GM12878 (cell line): ENCODE measurements around the gene CNPPD1. TPM values are rescaled to one million over a fixed set of nuclear protein-coding genes. Genes with fewer than 3 reads are reported as not detected.

Experiments used
- ATAC-seq: fragments of 200-7000 bp; cut with Tn5 transposase; 3 replicates; pipeline ENCODE4 v1.9.1; 2020; ENCODE audit warnings: mild to moderate bottlenecking, moderate library complexity
- BruUV-seq: library from RNA; stranded (reverse); fragments of 400-500 nt; replicated peaks from 2 replicates; lab custom pipeline; 2021; lab: Mats Ljungman, UMichigan
- CTCF ChIA-PET: fragments of 300-600 bp; sonication (Branson Sonifier 250); formaldehyde crosslinking; extraction: SDS; loops from one replicate; lab custom pipeline; 2021; ENCODE audit warnings: inconsistent platforms; lab: Yijun Ruan, JAX
- POLR2A ChIA-PET: fragments of 350-600 bp; formaldehyde crosslinking; extraction: SDS; loops from one replicate; lab custom pipeline; 2021; ENCODE audit warnings: inconsistent platforms; lab: Charles Lee
- RAD21 ChIA-PET: fragments of 300-600 bp; sonication (Branson Sonifier 250); formaldehyde crosslinking; loops from one replicate; lab custom pipeline; 2023; ENCODE audit warnings: antibody characterized with exemption; ENCODE audit not compliant: unreplicated experiment; lab: Charles Lee
- SMC1A ChIA-PET: fragments of 300-600 bp; sonication (Branson Sonifier 250); formaldehyde crosslinking; loops from one replicate; lab custom pipeline; 2023; ENCODE audit not compliant: unreplicated experiment, uncharacterized antibody; lab: Charles Lee
- DNase-seq: peaks from one replicate; pipeline ENCODE4 v3.0.0-alpha.2; 2011; ENCODE audit warnings: low read depth, low spot score
- FAIRE-seq: peaks from 3 replicates; lab custom pipeline; 2011; peaks lifted over from hg19 to GRCh38; lab: Jason Lieb, UNC
- H2AFZ ChIP-seq: 2 replicates; pipeline ENCODE4 v1.6.0; 2011; ENCODE audit warnings: low read depth, low read length, control low read depth; ENCODE audit not compliant: control insufficient read depth
- H3K27ac ChIP-seq: 2 replicates; pipeline ENCODE4 v1.5.1; 2011; ENCODE audit warnings: control low read depth; ENCODE audit not compliant: control insufficient read depth, insufficient read depth
- H3K27me3 ChIP-seq, 2 experiments: replicated peaks in 1 of 2; 2 replicates each; pipeline versions ENCODE4 v1.6.0 to v1.6.1; 2011; ENCODE audit warnings: low read length in 1 of 2; ENCODE audit not compliant: control insufficient read depth in 2 of 2, insufficient read depth in 2 of 2
- H3K36me3 ChIP-seq, 2 experiments: 2 replicates each; pipeline ENCODE4 v1.5.1; 2011; ENCODE audit warnings: low read length in 1 of 2; ENCODE audit not compliant: control insufficient read depth in 2 of 2, insufficient read depth in 2 of 2
- H3K4me1 ChIP-seq: 2 replicates; pipeline ENCODE4 v1.6.1; 2011; ENCODE audit warnings: mild to moderate bottlenecking, low read length, moderate library complexity, mixed read lengths; ENCODE audit not compliant: control insufficient read depth, insufficient read depth
- H3K4me2 ChIP-seq: 2 replicates; pipeline ENCODE4 v1.6.0; 2011; ENCODE audit warnings: control low read depth; ENCODE audit not compliant: control insufficient read depth, insufficient read depth
- H3K4me3 ChIP-seq: fragments of 200-600 bp; sonication (generic); 2 replicates; pipeline ENCODE4 v1.5.1; 2016
- H3K79me2 ChIP-seq: 2 replicates; pipeline ENCODE4 v1.6.0; 2011; ENCODE audit warnings: low read length; ENCODE audit not compliant: control insufficient read depth, insufficient read depth
- H3K9ac ChIP-seq: 2 replicates; pipeline ENCODE4 v1.8.0; 2011; ENCODE audit warnings: low read length, control low read depth, mixed read lengths; ENCODE audit not compliant: control insufficient read depth, insufficient read depth
- H3K9me3 ChIP-seq: replicated peaks from 3 replicates; pipeline ENCODE4 v1.5.1; 2011; ENCODE audit warnings: mild to moderate bottlenecking, low read length; ENCODE audit not compliant: control insufficient read depth, insufficient read depth
- H4K20me1 ChIP-seq: 2 replicates; pipeline ENCODE4 v1.6.0; 2011; ENCODE audit not compliant: control insufficient read depth, insufficient read depth
- CBFB ChIP-seq: IDR thresholded peaks from 2 replicates; pipeline ENCODE4 v1.6.1; 2016; ENCODE audit warnings: antibody characterized with exemption, low read depth
- CBX3 ChIP-seq: fragments of 200-600 bp; sonication (generic); IDR thresholded peaks from 2 replicates; pipeline ENCODE4 v1.6.1; 2016; ENCODE audit warnings: low read depth, borderline replicate concordance
- EED ChIP-seq: sonication (generic); IDR thresholded peaks from 2 replicates; pipeline ENCODE4 v1.6.1; 2016; ENCODE audit warnings: antibody characterized with exemption, low read depth
- FOXK2 ChIP-seq: fragments of 450-650 bp; IDR thresholded peaks from 2 replicates; pipeline ENCODE4 v1.6.1; 2017; ENCODE audit warnings: mild to moderate bottlenecking, moderate library complexity
- GABPA ChIP-seq: IDR thresholded peaks from 2 replicates; pipeline ENCODE4 v1.6.1; 2014; ENCODE audit warnings: antibody characterized with exemption, low read depth, mild to moderate bottlenecking, inconsistent platforms
- IKZF1 ChIP-seq: fragments of 450-650 bp; conservative IDR thresholded peaks from 2 replicates; pipeline ENCODE4 v1.6.1; 2017; ENCODE audit warnings: antibody characterized with exemption, mild to moderate bottlenecking
- MXI1 ChIP-seq: fragments of 150-350 bp; IDR thresholded peaks from 2 replicates; pipeline ENCODE4 v1.6.1; 2011; ENCODE audit warnings: low read depth, mild to moderate bottlenecking, inconsistent platforms, low read length, improper control_type of control experiment
- POLR2A ChIP-seq: IDR thresholded peaks from 2 replicates; pipeline ENCODE4 v1.6.1; 2011; ENCODE audit warnings: low read depth, mild to moderate bottlenecking, low read length
- POLR2AphosphoS2 ChIP-seq: IDR thresholded peaks from 2 replicates; pipeline ENCODE4 v1.6.1; 2011; ENCODE audit warnings: low read depth, mild to moderate bottlenecking, low read length, improper control_type of control experiment, moderate library complexity
- SIN3A ChIP-seq: IDR thresholded peaks from 2 replicates; pipeline ENCODE4 v1.6.1; 2012; ENCODE audit warnings: low read depth, low read length, improper control_type of control experiment
- STAT1 ChIP-seq: fragments of 450-650 bp; conservative IDR thresholded peaks from 2 replicates; pipeline ENCODE4 v1.6.1; 2014; ENCODE audit warnings: antibody characterized with exemption, mild to moderate bottlenecking
- WGBS: methylation state at CpG from one replicate; pipeline ENCODE4 v1.1.6; 2016; ENCODE audit warnings: low lambda C conversion rate; ENCODE audit not compliant: insufficient replicate concordance, insufficient coverage; ENCODE audit errors: missing lambda C conversion rate; 5-methylcytosine and 5-hydroxymethylcytosine counted together
- in situ Hi-C: fragments of 300-500 bp; cut with MboI; formaldehyde crosslinking; loops from 9 replicates; pipeline ENCODE4 v1.14.3; 2018; ENCODE audit warnings: mixed read lengths
- intact Hi-C: fragments of 100-400 bp; cut with micrococcal nuclease; formaldehyde crosslinking; loops from one replicate; pipeline ENCODE4 v1.14.2; 2022; ENCODE audit not compliant: unreplicated experiment
- polyA plus RNA-seq, 11 experiments: library from polyadenylated mRNA; depleted of rRNA in 4 of 11; unstranded in 6 of 11; stranded (reverse) in 5 of 11; fragments of >200 nt; fragmentation: Nextera tagmentation in 4 of 11; fragmentation: Illumina TruSeq in 1 of 11; extraction: Ambion mirVana in 4 of 11; extraction: Trizol in 1 of 11; gene quantifications; 1 replicate in 1 of 11; 2 replicates in 10 of 11; pipeline versions ENCODE4 v1.2.1 to v1.2.3, GENCODE V29; 2011 to 2016; ENCODE audit warnings: inconsistent platforms in 2 of 11, missing spikeins in 2 of 11, low read depth in 1 of 11
- total RNA-seq, 4 experiments: library from RNA; depleted of rRNA in 3 of 4; stranded (reverse); fragments of >200 nt in 3 of 4; fragmentation: Illumina TruSeq in 1 of 4; extraction: Trizol in 1 of 4; gene quantifications; 2 replicates each; pipeline versions ENCODE4 v1.2.1 to v1.2.3, GENCODE V29; 2013 to 2021
- TF ChIP-seq, protein P1 (sequence below): fragments of 450-650 bp; formaldehyde crosslinking; IDR thresholded peaks from 2 replicates; pipeline ENCODE4 v1.4.0; 2022; ENCODE audit warnings: mild to moderate bottlenecking, moderate library complexity
- TF ChIP-seq, protein P2 (sequence below): fragments of 450-650 bp; conservative IDR thresholded peaks from 2 replicates; pipeline ENCODE4 v1.6.1; 2017; ENCODE audit warnings: mild to moderate bottlenecking, moderate library complexity
- TF ChIP-seq, protein P3 (sequence below): IDR thresholded peaks from 2 replicates; pipeline ENCODE4 v1.6.1; 2012; ENCODE audit warnings: low read depth, low read length, improper control_type of control experiment
- TF ChIP-seq, protein P4 (sequence below): fragments of 450-650 bp; IDR thresholded peaks from 2 replicates; pipeline ENCODE4 v1.6.1; 2017; ENCODE audit warnings: low read depth, mild to moderate bottlenecking, moderate library complexity

The CNPPD1 gene
- total and polyA plus RNA-seq, 10 of the 15 experiments (the other 5 are each of a cell fraction or from before 2014, with no cell fraction given): 12.2 to 86.6 (median 43.4) TPM

DNA sequence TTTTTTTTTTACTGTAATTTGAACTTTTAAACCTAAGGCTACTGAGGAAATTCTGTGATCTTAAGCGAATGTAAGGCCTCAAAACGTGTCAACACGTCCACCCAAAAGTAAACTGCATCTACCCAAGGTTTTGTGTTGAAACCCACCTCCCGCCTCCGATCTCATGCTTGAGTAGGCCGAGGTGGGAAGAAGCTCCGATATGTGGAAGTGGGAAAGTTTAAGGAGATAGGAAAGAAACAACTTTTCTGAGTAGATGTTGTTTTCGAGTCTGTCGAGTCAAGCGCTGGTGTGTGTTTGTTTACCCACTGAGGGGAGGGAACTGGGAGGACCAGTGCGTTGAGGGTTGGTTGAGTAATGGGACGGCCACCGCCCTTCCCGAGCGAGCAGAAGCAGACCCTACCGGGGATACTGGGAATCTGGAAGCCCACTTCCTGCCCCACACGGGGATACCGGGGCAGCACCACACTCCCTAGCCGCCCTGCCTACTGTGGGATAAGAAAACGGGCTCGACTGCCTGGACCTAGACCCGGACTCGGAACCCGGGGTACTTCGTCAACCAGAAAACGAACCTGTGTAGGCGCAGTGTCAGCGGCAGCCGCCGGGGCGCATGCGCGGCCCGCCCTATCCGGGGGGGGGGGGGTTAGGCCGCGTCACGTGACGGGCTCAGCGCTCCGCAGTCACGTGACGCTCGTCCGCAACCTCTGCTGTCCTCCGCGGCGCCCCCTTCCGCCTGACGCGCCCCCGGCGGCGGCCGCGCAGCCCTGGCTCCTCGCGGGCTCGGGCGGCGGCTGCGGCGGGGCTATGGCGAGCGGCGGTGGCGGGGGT, 1.0 kb upstream of the CNPPD1 start, which contains the start of gene RETREG2:
Gene RETREG2 (plus strand): TSS at position 724 of the 825 bp plus-strand sequence. CDS start 78 bp downstream, at position 802.
- BruUV-seq: no TSS peak
- POLR2A ChIA-PET: interaction anchor here (0.7 to 5.0 kb wide), 9 partner anchors 29 to 210 kb away, joined by 3 to 47 read pairs (median 12); partner anchors contain the start of genes DNPEP, GLB1L, STK16 and TUBA4B
- H3K27ac ChIP-seq: peak within 1 kb of the TSS; percentile 98
- in situ Hi-C loops: no loop called here
- peak within 1 kb of the TSS; percentile 83 for H3K4me3 ChIP-seq
- H3K79me2 ChIP-seq: peaks cover 32% of the 10 kb centered on the region
- DNase-seq (peak; percentile 72), FAIRE-seq (peak; percentile 56), ATAC-seq (peak; percentile 62)
- no peaks in the 10 kb centered on the region for H4K20me1 ChIP-seq
- SMC1A ChIA-PET: interaction anchor here (0.6 to 2.5 kb wide), 4 partner anchors 52 to 74 kb away, joined by 3 to 13 read pairs (median 7); partner anchors contain the start of genes ANKZF1, ATG9A and TUBA4B
- H3K9me3 ChIP-seq: no peaks in the 10 kb centered on the region
- H3K4me1 ChIP-seq: peaks cover 10% of the 10 kb centered on the region
- H3K9ac ChIP-seq: peak within 1 kb of the TSS; percentile 97
- H3K4me2 ChIP-seq: peak within 1 kb of the TSS; percentile 89
- 1% methylated on average over 67 of the region's 67 CpGs for WGBS
- H2AFZ ChIP-seq: peak within 1 kb of the TSS; percentile 90
- H3K27me3 ChIP-seq: no peaks in the 10 kb centered on the region
- intact Hi-C loops: loop anchor here (2.0 to 5.0 kb wide), 5 partner anchors 29 to 210 kb away; partner anchors contain the start of genes DNAJB2, DNPEP, TUBA4A and TUBA4B
- RAD21 ChIA-PET: interaction anchor here (1.0 to 3.7 kb wide), 4 partner anchors 29 to 117 kb away, joined by 4 to 25 read pairs (median 22); partner anchors contain the start of genes DNAJB2 and ZFAND2B
- peaks cover 12 to 13% of the 10 kb centered on the region in 2 experiments for H3K36me3 ChIP-seq
- CTCF ChIA-PET: interaction anchor here (1.4 to 3.9 kb wide), 3 partner anchors 29 to 117 kb away, joined by 6 to 52 read pairs (median 19); partner anchors contain the start of gene ZFAND2B
- TF ChIP-seq, protein P1, sequence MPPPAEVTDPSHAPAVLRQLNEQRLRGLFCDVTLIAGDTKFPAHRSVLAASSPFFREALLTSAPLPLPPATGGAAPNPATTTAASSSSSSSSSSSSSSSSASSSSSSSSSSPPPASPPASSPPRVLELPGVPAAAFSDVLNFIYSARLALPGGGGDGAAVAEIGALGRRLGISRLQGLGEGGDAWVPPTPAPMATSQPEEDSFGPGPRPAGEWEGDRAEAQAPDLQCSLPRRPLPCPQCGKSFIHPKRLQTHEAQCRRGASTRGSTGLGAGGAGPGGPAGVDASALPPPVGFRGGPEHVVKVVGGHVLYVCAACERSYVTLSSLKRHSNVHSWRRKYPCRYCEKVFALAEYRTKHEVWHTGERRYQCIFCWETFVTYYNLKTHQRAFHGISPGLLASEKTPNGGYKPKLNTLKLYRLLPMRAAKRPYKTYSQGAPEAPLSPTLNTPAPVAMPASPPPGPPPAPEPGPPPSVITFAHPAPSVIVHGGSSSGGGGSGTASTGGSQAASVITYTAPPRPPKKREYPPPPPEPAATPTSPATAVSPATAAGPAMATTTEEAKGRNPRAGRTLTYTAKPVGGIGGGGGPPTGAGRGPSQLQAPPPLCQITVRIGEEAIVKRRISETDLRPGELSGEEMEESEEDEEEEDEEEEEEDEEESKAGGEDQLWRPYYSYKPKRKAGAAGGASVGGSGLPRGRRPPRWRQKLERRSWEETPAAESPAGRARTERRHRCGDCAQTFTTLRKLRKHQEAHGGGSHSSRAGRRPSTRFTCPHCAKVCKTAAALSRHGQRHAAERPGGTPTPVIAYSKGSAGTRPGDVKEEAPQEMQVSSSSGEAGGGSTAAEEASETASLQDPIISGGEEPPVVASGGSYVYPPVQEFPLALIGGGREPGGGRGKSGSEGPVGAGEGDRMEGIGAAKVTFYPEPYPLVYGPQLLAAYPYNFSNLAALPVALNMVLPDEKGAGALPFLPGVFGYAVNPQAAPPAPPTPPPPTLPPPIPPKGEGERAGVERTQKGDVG (CRISPR knock-in tag): peak; percentile 89
- TF ChIP-seq POLR2AphosphoS2: peak; percentile 90
- TF ChIP-seq IKZF1: peak; percentile 89
- TF ChIP-seq, protein P2, sequence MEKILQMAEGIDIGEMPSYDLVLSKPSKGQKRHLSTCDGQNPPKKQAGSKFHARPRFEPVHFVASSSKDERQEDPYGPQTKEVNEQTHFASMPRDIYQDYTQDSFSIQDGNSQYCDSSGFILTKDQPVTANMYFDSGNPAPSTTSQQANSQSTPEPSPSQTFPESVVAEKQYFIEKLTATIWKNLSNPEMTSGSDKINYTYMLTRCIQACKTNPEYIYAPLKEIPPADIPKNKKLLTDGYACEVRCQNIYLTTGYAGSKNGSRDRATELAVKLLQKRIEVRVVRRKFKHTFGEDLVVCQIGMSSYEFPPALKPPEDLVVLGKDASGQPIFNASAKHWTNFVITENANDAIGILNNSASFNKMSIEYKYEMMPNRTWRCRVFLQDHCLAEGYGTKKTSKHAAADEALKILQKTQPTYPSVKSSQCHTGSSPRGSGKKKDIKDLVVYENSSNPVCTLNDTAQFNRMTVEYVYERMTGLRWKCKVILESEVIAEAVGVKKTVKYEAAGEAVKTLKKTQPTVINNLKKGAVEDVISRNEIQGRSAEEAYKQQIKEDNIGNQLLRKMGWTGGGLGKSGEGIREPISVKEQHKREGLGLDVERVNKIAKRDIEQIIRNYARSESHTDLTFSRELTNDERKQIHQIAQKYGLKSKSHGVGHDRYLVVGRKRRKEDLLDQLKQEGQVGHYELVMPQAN: peak; percentile 91
- peak; percentile 70; the same call in 1 of the 2 replicates for TF ChIP-seq CBFB
- TF ChIP-seq POLR2A: peak; percentile 91
- 0 out of 2 replicates have a peak, but pooled peaks have one; percentile 45 for TF ChIP-seq MXI1
- peak; percentile 90; the same call in 1 of the 2 replicates for TF ChIP-seq SIN3A
- TF ChIP-seq, protein P3, sequence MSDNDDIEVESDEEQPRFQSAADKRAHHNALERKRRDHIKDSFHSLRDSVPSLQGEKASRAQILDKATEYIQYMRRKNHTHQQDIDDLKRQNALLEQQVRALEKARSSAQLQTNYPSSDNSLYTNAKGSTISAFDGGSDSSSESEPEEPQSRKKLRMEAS: peak; percentile 98
- TF ChIP-seq EED: peak; percentile 62
- TF ChIP-seq STAT1: peak; percentile 86; the same call in 1 of the 2 replicates
- TF ChIP-seq, protein P4, sequence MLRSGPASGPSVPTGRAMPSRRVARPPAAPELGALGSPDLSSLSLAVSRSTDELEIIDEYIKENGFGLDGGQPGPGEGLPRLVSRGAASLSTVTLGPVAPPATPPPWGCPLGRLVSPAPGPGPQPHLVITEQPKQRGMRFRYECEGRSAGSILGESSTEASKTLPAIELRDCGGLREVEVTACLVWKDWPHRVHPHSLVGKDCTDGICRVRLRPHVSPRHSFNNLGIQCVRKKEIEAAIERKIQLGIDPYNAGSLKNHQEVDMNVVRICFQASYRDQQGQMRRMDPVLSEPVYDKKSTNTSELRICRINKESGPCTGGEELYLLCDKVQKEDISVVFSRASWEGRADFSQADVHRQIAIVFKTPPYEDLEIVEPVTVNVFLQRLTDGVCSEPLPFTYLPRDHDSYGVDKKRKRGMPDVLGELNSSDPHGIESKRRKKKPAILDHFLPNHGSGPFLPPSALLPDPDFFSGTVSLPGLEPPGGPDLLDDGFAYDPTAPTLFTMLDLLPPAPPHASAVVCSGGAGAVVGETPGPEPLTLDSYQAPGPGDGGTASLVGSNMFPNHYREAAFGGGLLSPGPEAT: 0 out of 2 replicates have a peak, but pooled peaks have one; percentile 55
- TF ChIP-seq CBX3: no peak
- 0 out of 2 replicates have a peak, but pooled peaks have one; percentile 34 for TF ChIP-seq GABPA
- TF ChIP-seq FOXK2: peak; percentile 34
